HG03520 (cell line): Measurements from ENCODE around the gene PTPN20.

ENCODE experiments used
- ATAC-seq: cut with Tn5 transposase; IDR thresholded peaks from one replicate; pipeline ENCODE4 v1.9.1; 2021; ENCODE audit warnings: mild to moderate bottlenecking, moderate library complexity; ENCODE audit not compliant: unreplicated experiment

Gene PTPN20

GRCh38 chr10:47046321-47047126 lies 135.3 kb downstream of the PTPN20 start:
- ATAC-seq: no peak

GRCh38 chr10:47047127-47047504 lies 135.9 kb downstream of the PTPN20 start:
- no peak for ATAC-seq

- ATAC-seq: no peak
These were observed 136.6 kb downstream of the PTPN20 start for GRCh38 chr10:47047577-47048525.

GRCh38 chr10:47048526-47048905 lies 137.3 kb downstream of the PTPN20 start:
- no peak for ATAC-seq

- no peak for ATAC-seq
These were observed 138.0 kb downstream of the PTPN20 start for GRCh38 chr10:47049056-47049851.

GRCh38 chr10:47049906-47050305 lies 138.7 kb downstream of the PTPN20 start:
- no peak for ATAC-seq

- ATAC-seq: no peak
These were observed 139.6 kb downstream of the PTPN20 start for GRCh38 chr10:47050618-47051455.

- no peak for ATAC-seq
These were observed 140.6 kb downstream of the PTPN20 start for GRCh38 chr10:47051741-47052238.
